Measurements from ENCODE around the gene DNASE1L3.

DNA sequence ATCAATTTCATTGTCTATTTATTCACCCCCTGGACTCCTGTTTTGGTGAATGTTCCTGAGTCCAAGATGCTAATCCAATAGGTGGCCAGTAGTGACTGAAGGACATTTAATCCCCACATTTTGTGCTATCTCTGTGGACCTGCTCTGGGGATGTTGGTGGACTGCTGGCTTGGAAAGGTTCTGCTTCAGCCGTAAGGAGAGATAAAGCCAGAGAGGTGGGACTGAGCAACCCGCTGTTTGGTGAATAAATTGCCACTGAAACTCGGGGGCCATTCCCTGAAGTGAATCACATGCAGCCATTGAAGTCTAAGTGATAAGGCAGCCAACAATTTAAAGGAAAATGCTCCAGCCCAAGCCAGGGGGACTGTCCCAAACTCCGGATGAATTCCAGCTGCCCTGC, 25.2 kb upstream of the DNASE1L3 start:
- no peak for TF ChIP-seq GATA2 (IDR thresholded peaks at IDR 0.05; ENCODE audit: low read depth, low read length)
- no peak for TF ChIP-seq GATA3 (IDR thresholded peaks at IDR 0.05; ENCODE audit: low read depth, low read length)

Data from SH-SY5Y (cell line).